Natural killer cell (primary cell): Measurements from ENCODE around the gene SLC24A3. TPM values are rescaled to one million over a fixed set of nuclear protein-coding genes. Genes with fewer than 3 reads are reported as not detected.

ENCODE experiments used
- ATAC-seq, 3 donors: fragments of 150-1000 bp in 2 of 3; fragments of 200-7000 bp in 1 of 3; cut with Tn5 transposase; 1 replicate in 1 of 3; 2 replicates in 2 of 3; pipeline ENCODE4 v1.10.0; 2021; ENCODE audit warnings: mild to moderate bottlenecking in 2 of 3, moderate library complexity in 2 of 3
- DNase-seq, 2 donors: peaks; one replicate each; pipeline versions ENCODE4 v3.0.0 to v3.0.0-alpha.2; 2013 to 2021; ENCODE audit warnings: mixed read lengths in 1 of 2
- H3K27ac ChIP-seq: one replicate; pipeline ENCODE4 v1.5.1; 2013; ENCODE audit warnings: mild to moderate bottlenecking, low read length
- H3K27me3 ChIP-seq: one replicate; pipeline ENCODE4 v1.6.1; 2013; ENCODE audit warnings: low read length; ENCODE audit not compliant: control insufficient read depth, insufficient read depth
- H3K36me3 ChIP-seq: one replicate; pipeline ENCODE4 v1.6.1; 2013; ENCODE audit warnings: low read length; ENCODE audit not compliant: control insufficient read depth, insufficient read depth
- H3K4me1 ChIP-seq: one replicate; pipeline ENCODE4 v1.6.1; 2013; ENCODE audit warnings: low read length; ENCODE audit not compliant: control insufficient read depth, insufficient read depth
- H3K4me3 ChIP-seq: one replicate; pipeline ENCODE4 v1.5.1; 2013; ENCODE audit warnings: low read length
- H3K9me3 ChIP-seq: one replicate; pipeline ENCODE4 v1.6.1; 2013; ENCODE audit warnings: low read length; ENCODE audit not compliant: control insufficient read depth, insufficient read depth
- H3K27ac Mint-ChIP-seq, 2 donors: one replicate each; pipeline ENCODE4 v1.8.0; 2022; ENCODE audit warnings: mild to moderate bottlenecking in 2 of 2, mixed read lengths in 2 of 2, moderate library complexity in 1 of 2
- H3K27me3 Mint-ChIP-seq, 2 donors: one replicate each; pipeline ENCODE4 v1.8.0; 2022; ENCODE audit warnings: low read depth in 2 of 2, mixed read lengths in 2 of 2
- H3K36me3 Mint-ChIP-seq: one replicate; pipeline ENCODE4 v1.8.0; 2022; ENCODE audit warnings: mixed read lengths
- H3K4me1 Mint-ChIP-seq, 2 donors: one replicate each; pipeline ENCODE4 v1.8.0; 2022; ENCODE audit warnings: mixed read lengths in 2 of 2
- H3K4me3 Mint-ChIP-seq: one replicate; pipeline ENCODE4 v1.8.0; 2022; ENCODE audit warnings: mild to moderate bottlenecking, moderate library complexity, mixed read lengths
- H3K9me3 Mint-ChIP-seq, 2 donors: one replicate each; pipeline ENCODE4 v1.8.0; 2022; ENCODE audit warnings: mixed read lengths in 2 of 2
- CTCF ChIP-seq: fragments of 200-600 bp; IDR thresholded peaks from one replicate; pipeline ENCODE4 v1.8.0; 2022; ENCODE audit warnings: antibody characterized with exemption
- whole genome bisulfite sequencing: methylation state at CpG from one replicate; pipeline ENCODE4 v1.1.7; 2013; ENCODE audit warnings: missing lambda C conversion rate; ENCODE audit not compliant: insufficient coverage; 5-methylcytosine and 5-hydroxymethylcytosine counted together
- intact Hi-C: fragments of 100-400 bp; cut with micrococcal nuclease; formaldehyde crosslinking; loops from one replicate; pipeline ENCODE4 v1.14.2; 2022
- total RNA-seq, 4 donors: library from RNA; stranded (reverse); fragments of 120-200 nt in 1 of 4; gene quantifications; one replicate each; pipeline versions ENCODE4 v1.2.3 to v1.2.4, GENCODE V29; 2013 to 2022

SLC24A3 gene
- total RNA-seq, 3 donors from 2014 or later (not counting 1 experiment from before 2014, with no cell fraction given), result 0.09 to 5.5 (median 0.99) TPM

GRCh38 chr20:19328676-19329075, 116.2 kb downstream of the SLC24A3 start:
- intact Hi-C loops, result no loop called here
- TF ChIP-seq CTCF, result no peak
- no peak overlapping the region for H3K27ac Mint-ChIP-seq
- H3K36me3 ChIP-seq, result no peaks in the 10 kb centered on the region
- no peak for ATAC-seq
- H3K4me1 Mint-ChIP-seq, result peaks cover 0 to 4% of the 10 kb centered on the region in 2 donors
- H3K4me3 Mint-ChIP-seq, result no peak overlapping the region
- no peaks in the 10 kb centered on the region for H3K36me3 Mint-ChIP-seq
- H3K27me3 Mint-ChIP-seq, result peaks cover 22 to 31% of the 10 kb centered on the region in 2 donors
- no peaks in the 10 kb centered on the region for H3K4me1 ChIP-seq
- H3K9me3 ChIP-seq, result no peaks in the 10 kb centered on the region
- no peak for DNase-seq
- no peak overlapping the region for H3K4me3 ChIP-seq
- peaks cover 0 to 2% of the 10 kb centered on the region in 2 donors for H3K9me3 Mint-ChIP-seq
- no peak overlapping the region for H3K27ac ChIP-seq
- 79% methylated on average over 7 of the region's 7 CpGs for WGBS
- H3K27me3 ChIP-seq, result no peaks in the 10 kb centered on the region

GRCh38 chr20:19330038-19330437, 117.6 kb downstream of the SLC24A3 start:
- no peak overlapping the region for H3K4me3 ChIP-seq
- no peak overlapping the region for H3K27ac ChIP-seq
- H3K36me3 ChIP-seq, result no peaks in the 10 kb centered on the region
- no peak for ATAC-seq
- H3K27me3 ChIP-seq, result no peaks in the 10 kb centered on the region
- Mint-ChIP-seq H3K4me3 (no peak overlapping the region), H3K36me3 (no peaks in the 10 kb centered on the region), H3K27me3 (peaks cover 22 to 35% of the 10 kb centered on the region in 2 donors), H3K4me1 (peaks cover 0 to 4% of the 10 kb centered on the region in 2 donors), H3K27ac (no peak overlapping the region), H3K9me3 (peaks cover 0 to 2% of the 10 kb centered on the region in 2 donors)
- DNase-seq, result no peak
- no peak for TF ChIP-seq CTCF
- no peaks in the 10 kb centered on the region for H3K9me3 ChIP-seq
- H3K4me1 ChIP-seq, result no peaks in the 10 kb centered on the region
- WGBS, result 97% methylated on average over 6 of the region's 6 CpGs
- intact Hi-C loops, result no loop called here

GRCh38 chr20:19330731-19331130, 118.3 kb downstream of the SLC24A3 start:
- 8% methylated on average over 1 of the region's 1 CpG for WGBS
- DNase-seq, result no peak
- no peak for ATAC-seq
- intact Hi-C loops, result no loop called here
- Mint-ChIP-seq H3K9me3 (peaks cover 0 to 2% of the 10 kb centered on the region in 2 donors), H3K4me3 (no peak overlapping the region), H3K4me1 (peaks cover 0 to 4% of the 10 kb centered on the region in 2 donors), H3K27ac (no peak overlapping the region), H3K27me3 (peaks cover 22 to 35% of the 10 kb centered on the region in 2 donors), H3K36me3 (no peaks in the 10 kb centered on the region)
- no peaks in the 10 kb centered on the region for H3K27me3 ChIP-seq
- no peaks in the 10 kb centered on the region for H3K4me1 ChIP-seq
- no peaks in the 10 kb centered on the region for H3K36me3 ChIP-seq
- no peak for TF ChIP-seq CTCF
- no peak overlapping the region for H3K4me3 ChIP-seq
- no peak overlapping the region for H3K27ac ChIP-seq
- H3K9me3 ChIP-seq, result no peaks in the 10 kb centered on the region

- H3K27ac Mint-ChIP-seq, result no peak overlapping the region
- H3K4me1 Mint-ChIP-seq, result peaks cover 0 to 4% of the 10 kb centered on the region in 2 donors
- intact Hi-C loops, result no loop called here
- peaks cover 0 to 2% of the 10 kb centered on the region in 2 donors for H3K9me3 Mint-ChIP-seq
- no peak for TF ChIP-seq CTCF
- Histone ChIP-seq H3K27me3 (no peaks in the 10 kb centered on the region), H3K36me3 (no peaks in the 10 kb centered on the region), H3K27ac (no peak overlapping the region), H3K4me3 (no peak overlapping the region), H3K4me1 (no peaks in the 10 kb centered on the region), H3K9me3 (no peaks in the 10 kb centered on the region)
- no peak for DNase-seq
- 88% methylated on average over 4 of the region's 4 CpGs for WGBS
- no peak for ATAC-seq
- peaks cover 14 to 26% of the 10 kb centered on the region in 2 donors for H3K27me3 Mint-ChIP-seq
- no peaks in the 10 kb centered on the region for H3K36me3 Mint-ChIP-seq
- no peak overlapping the region for H3K4me3 Mint-ChIP-seq
Observed at GRCh38 chr20:19333563-19333962, 121.1 kb downstream of the SLC24A3 start.
